Esophagus (tissue), 2 donors: ENCODE data around the gene CMSS1. TPM values are rescaled to one million over a fixed set of nuclear protein-coding genes. Genes with fewer than 3 reads are reported as not detected.
A peak's percentile ranks its signal among the peaks of the same experiment; 100 is the strongest.

ENCODE experiments used
- H3K27ac ChIP-seq, 2 donors: one replicate each; pipeline ENCODE4 v1.5.1; 2013; ENCODE audit warnings: low read depth in 2 of 2, mild to moderate bottlenecking in 2 of 2, inconsistent platforms in 1 of 2, low read length in 1 of 2, moderate library complexity in 1 of 2
- H3K27me3 ChIP-seq, 2 donors: one replicate each; pipeline ENCODE4 v1.6.1; 2013; ENCODE audit warnings: low read length in 2 of 2, control low read depth in 1 of 2, mild to moderate bottlenecking in 1 of 2; ENCODE audit not compliant: insufficient read depth in 2 of 2, control insufficient read depth in 1 of 2
- H3K36me3 ChIP-seq, 2 donors: one replicate each; pipeline ENCODE4 v1.6.1; 2013; ENCODE audit warnings: low read length in 1 of 2; ENCODE audit not compliant: control insufficient read depth in 2 of 2, insufficient read depth in 2 of 2
- H3K4me1 ChIP-seq, 2 donors: one replicate each; pipeline ENCODE4 v1.6.1; 2013; ENCODE audit warnings: low read length in 1 of 2; ENCODE audit not compliant: control insufficient read depth in 2 of 2, insufficient read depth in 2 of 2
- H3K4me3 ChIP-seq, 2 donors: one replicate each; pipeline ENCODE4 v1.5.1; 2013; ENCODE audit warnings: low read length in 2 of 2, mild to moderate bottlenecking in 2 of 2, low read depth in 1 of 2, moderate library complexity in 1 of 2
- H3K9me3 ChIP-seq, 2 donors: one replicate each; pipeline ENCODE4 v1.6.1; 2013; ENCODE audit warnings: mild to moderate bottlenecking in 2 of 2, low read depth in 1 of 2, low read length in 1 of 2, moderate library complexity in 1 of 2; ENCODE audit not compliant: control insufficient read depth in 2 of 2, insufficient read depth in 1 of 2
- WGBS, 2 donors: extraction: QIAGEN DNeasy Blood & Tissue Kit; methylation state at CpG; one replicate each; pipeline ENCODE4 v1.1.7; 2013; 5-methylcytosine and 5-hydroxymethylcytosine counted together
- polyA plus RNA-seq, 2 donors: library from polyadenylated mRNA; stranded (reverse); fragments of 200-250 nt; gene quantifications; one replicate each; pipeline ENCODE4 v1.2.3, GENCODE V29; 2013
- donor health status: healthy with polysubstance abuse.
- donor health status: Bipolar disorder and iron deficiency.

Gene CMSS1
- polyA plus RNA-seq, result 10 to 100 TPM; 15.5 to 17.9 TPM

- H3K27ac ChIP-seq, result peak within 1 kb of the TSS; percentile 74 to 96
- 0% methylated on average over 60 of the region's 60 CpGs for WGBS, 2 donors
- no peaks in the 10 kb centered on the region for H3K9me3 ChIP-seq
- H3K4me1 ChIP-seq, result no peaks in the 10 kb centered on the region
- peak within 1 kb of the TSS; percentile 72 to 87 for H3K4me3 ChIP-seq
- H3K36me3 ChIP-seq, result no peaks in the 10 kb centered on the region
- H3K27me3 ChIP-seq, result no peaks in the 10 kb centered on the region
These were observed at the start of gene CMSS1 for GRCh38 chr3:99817437-99818240. CMSS1 (plus strand) TSS chr3:99817862.

GRCh38 chr3:99768126-99768525 is 49.5 kb upstream of the CMSS1 start:
- Histone ChIP-seq H3K4me3 (no peak overlapping the region), H3K27me3 (no peaks in the 10 kb centered on the region), H3K9me3 (no peaks in the 10 kb centered on the region), H3K36me3 (no peaks in the 10 kb centered on the region), H3K27ac (no peak overlapping the region), H3K4me1 (no peaks in the 10 kb centered on the region)
- 95% methylated on average over 1 of the region's 1 CpG for WGBS, 2 donors

GRCh38 chr3:99768808-99769501 is 48.7 kb upstream of the CMSS1 start:
- no peaks in the 10 kb centered on the region for H3K27me3 ChIP-seq
- WGBS, 2 donors, result 79 to 85% methylated on average over 2 of the region's 2 CpGs
- no peak overlapping the region for H3K4me3 ChIP-seq
- H3K36me3 ChIP-seq, result no peaks in the 10 kb centered on the region
- no peak overlapping the region for H3K27ac ChIP-seq
- H3K4me1 ChIP-seq, result no peaks in the 10 kb centered on the region
- no peaks in the 10 kb centered on the region for H3K9me3 ChIP-seq

- no peaks in the 10 kb centered on the region for H3K9me3 ChIP-seq
- WGBS, 2 donors, result 89 to 94% methylated on average over 3 of the region's 3 CpGs
- no peaks in the 10 kb centered on the region for H3K4me1 ChIP-seq
- no peaks in the 10 kb centered on the region for H3K27me3 ChIP-seq
- no peak overlapping the region for H3K27ac ChIP-seq
- H3K4me3 ChIP-seq, result no peak overlapping the region
- no peaks in the 10 kb centered on the region for H3K36me3 ChIP-seq
These were observed 45.5 kb upstream of the CMSS1 start for GRCh38 chr3:99772171-99772570.

- Histone ChIP-seq H3K9me3 (no peaks in the 10 kb centered on the region), H3K27me3 (no peaks in the 10 kb centered on the region), H3K4me1 (no peaks in the 10 kb centered on the region), H3K27ac (no peak overlapping the region), H3K36me3 (no peaks in the 10 kb centered on the region), H3K4me3 (no peak overlapping the region)
- 62 to 82% methylated on average over 1 of the region's 1 CpG for WGBS, 2 donors
These were observed 45.0 kb upstream of the CMSS1 start for GRCh38 chr3:99772671-99773070.

DNA sequence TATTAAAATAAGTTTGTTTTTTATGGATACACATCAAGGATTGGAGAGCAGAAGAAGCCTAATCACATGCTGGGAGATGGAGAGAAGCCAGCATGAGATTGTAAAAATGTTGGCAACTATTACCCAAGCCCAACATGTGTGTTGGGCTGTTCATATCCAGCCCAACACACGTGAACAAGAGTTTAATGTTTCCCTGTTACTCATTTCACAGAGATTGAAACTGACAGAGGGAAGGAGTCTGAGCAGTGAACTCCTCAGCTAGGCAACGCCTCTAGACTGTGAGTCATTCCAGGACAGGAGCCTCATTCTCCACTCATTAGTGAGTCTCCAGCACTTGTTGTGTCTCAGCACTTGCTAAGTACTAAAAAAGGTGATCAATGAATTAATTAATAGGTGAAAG is 43.2 kb upstream of the CMSS1 start:
- H3K4me1 ChIP-seq, result no peaks in the 10 kb centered on the region
- H3K9me3 ChIP-seq, result no peaks in the 10 kb centered on the region
- 38 to 39% methylated on average over 2 of the region's 2 CpGs for WGBS, 2 donors
- H3K27me3 ChIP-seq, result no peaks in the 10 kb centered on the region
- H3K36me3 ChIP-seq, result no peaks in the 10 kb centered on the region
- H3K27ac ChIP-seq, result no peak overlapping the region
- H3K4me3 ChIP-seq, result no peak overlapping the region

GRCh38 chr3:99776516-99777209 is 41.0 kb upstream of the CMSS1 start:
- no peaks in the 10 kb centered on the region for H3K4me1 ChIP-seq
- H3K9me3 ChIP-seq, result no peaks in the 10 kb centered on the region
- WGBS, 2 donors, result 75 to 78% methylated on average over 5 of the region's 5 CpGs
- no peaks in the 10 kb centered on the region for H3K36me3 ChIP-seq
- H3K4me3 ChIP-seq, result no peak overlapping the region
- H3K27me3 ChIP-seq, result no peaks in the 10 kb centered on the region
- H3K27ac ChIP-seq, result no peak overlapping the region

GRCh38 chr3:99777210-99777549 is 40.5 kb upstream of the CMSS1 start:
- WGBS, 2 donors, result 68 to 83% methylated on average over 2 of the region's 2 CpGs

DNA sequence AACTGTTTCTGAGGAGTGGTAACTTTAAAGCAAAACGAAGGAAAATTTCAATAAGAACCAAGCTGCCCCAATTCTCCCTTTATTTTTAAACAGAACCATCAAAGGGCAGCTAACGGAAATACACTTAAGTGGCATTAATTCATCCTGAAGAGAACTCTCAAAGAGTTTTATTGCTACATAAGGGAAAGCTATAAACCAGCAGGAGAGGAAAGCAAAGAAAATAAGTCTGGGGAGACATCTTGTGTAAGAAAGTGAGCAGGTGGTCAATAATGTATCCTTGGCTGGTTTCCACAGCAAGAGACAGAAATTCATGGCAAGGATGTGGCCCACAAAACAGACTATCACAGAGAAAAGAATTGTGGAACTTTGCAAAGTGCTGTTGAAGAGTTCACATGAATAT is 40.0 kb upstream of the CMSS1 start:
- 63 to 70% methylated on average over 2 of the region's 2 CpGs for WGBS, 2 donors
- H3K4me3 ChIP-seq, result no peak overlapping the region
- no peaks in the 10 kb centered on the region for H3K9me3 ChIP-seq
- no peaks in the 10 kb centered on the region for H3K36me3 ChIP-seq
- no peaks in the 10 kb centered on the region for H3K4me1 ChIP-seq
- H3K27me3 ChIP-seq, result no peaks in the 10 kb centered on the region
- H3K27ac ChIP-seq, result no peak overlapping the region

More at GRCh38 chr3:99777210-99777549, 40.5 kb upstream of the CMSS1 start:
- no peak overlapping the region for H3K4me3 ChIP-seq
- H3K36me3 ChIP-seq, result no peaks in the 10 kb centered on the region
- no peaks in the 10 kb centered on the region for H3K27me3 ChIP-seq
- H3K9me3 ChIP-seq, result no peaks in the 10 kb centered on the region
- no peaks in the 10 kb centered on the region for H3K4me1 ChIP-seq
- H3K27ac ChIP-seq, result no peak overlapping the region
